ENCODE measurements around the gene NEU3.
"Not testable (repeated sequence)": the region's sequence is repeated elsewhere in the genome, so short reads cannot be mapped to it uniquely, and the experiment has no call there.

NEU3 gene

GRCh38 chr11:75031224-75031753 is 42.6 kb downstream of the NEU3 start:
- DNase-seq, result no peak

DNA sequence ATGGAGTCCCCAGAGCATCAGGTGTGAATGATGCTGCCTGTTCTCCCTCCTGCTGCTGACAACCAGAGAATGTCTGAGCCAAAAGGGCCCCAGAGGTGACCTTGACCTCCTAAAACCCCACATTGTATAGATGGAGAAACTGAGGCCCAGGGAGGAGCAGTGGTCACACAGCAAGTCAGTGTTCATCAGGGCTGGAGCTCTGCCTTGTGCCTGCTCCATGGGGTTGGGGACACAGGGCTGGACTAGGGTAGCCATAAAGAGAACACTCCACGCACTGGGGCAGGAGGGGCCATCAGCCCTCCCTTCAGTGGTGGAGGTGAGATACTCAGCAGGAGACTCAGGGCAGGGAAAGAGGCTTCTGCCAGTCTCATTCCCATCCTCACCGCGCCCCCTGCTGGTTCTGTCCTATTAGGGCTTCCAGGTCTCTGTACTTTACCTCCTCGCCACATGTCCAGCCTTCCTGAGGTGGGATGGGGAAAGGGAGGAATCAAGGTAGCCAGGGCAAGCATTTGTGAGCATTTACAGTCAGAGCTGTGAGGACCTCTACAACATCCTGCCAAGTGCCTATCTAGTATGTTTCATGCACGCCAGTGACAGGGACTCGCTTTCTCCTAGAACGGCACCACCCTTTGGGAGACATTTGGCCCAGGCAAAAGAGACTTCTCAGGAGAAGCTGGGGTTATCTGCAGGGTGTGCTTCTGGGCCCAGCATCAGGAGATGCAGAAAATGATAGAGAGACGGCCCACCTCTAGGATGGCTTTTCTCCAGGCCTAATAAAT is 43.2 kb downstream of the NEU3 start:
- peak; percentile 2 for DNase-seq

DNA sequence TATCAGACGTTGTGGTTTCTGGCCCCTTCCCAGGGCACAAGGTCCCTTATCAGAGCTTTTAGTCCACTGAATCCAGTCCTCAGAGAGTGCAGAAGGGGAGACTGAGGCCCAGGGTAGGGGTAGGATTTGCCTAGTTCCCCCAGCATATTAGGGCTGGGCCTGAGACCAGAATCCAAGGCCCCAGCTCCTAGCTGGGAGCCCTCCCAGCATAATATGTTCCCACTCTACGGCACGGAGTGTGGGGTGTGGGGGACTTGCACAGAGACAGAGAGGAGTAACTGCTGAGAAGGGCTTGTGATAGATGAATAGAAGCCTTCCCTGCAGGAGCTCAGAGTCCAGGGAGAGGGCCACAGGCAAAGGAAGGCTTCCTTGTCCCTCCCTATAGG is 43.8 kb downstream of the NEU3 start:
- no peak for DNase-seq

DNA sequence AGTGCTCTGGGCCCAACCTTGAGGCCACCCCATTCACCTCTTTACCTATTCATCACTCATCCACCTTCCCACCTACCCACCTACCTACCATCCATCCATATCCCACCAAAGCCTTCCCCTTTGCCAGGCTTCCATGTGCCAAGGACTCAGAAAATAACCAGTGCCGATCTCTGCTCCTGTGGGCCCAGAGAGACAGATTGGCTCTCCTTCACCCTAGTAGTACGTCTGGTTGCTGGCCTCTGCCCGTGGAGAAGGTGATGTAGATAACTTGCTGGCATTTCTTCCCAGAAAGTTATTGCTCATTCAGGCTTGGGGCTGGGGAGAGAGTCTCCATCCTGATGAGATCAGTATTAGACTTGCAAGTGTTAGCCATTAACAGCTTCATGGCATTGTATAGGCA is 45.2 kb downstream of the NEU3 start:
- DNase-seq, result no peak

DNA sequence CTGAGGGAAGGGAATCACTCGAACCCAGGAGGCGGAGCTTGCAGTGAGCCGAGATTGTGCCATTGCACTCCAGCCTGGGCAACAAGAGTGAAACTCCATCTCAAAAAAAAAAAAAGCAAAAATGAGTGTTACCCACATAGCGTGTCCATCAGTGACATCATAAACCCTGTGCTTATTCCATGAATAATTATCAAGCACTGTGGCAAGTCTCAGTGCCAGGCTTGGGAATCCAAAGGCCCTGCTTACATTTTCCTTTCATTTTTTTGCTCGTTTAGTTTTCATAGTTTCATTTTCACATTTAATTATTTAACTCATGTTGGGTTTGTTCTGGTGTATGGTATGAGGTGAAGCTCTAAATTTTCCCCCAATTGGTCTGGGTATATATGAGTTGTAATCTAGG is 46.5 kb downstream of the NEU3 start:
- DNase-seq, result no peak

GRCh38 chr11:75035911-75036565 is 47.3 kb downstream of the NEU3 start:
- DNase-seq, result peak; percentile 44

GRCh38 chr11:75040167-75040770 is 51.5 kb downstream of the NEU3 start:
- DNase-seq, result no peak

- DNase-seq, result no peak
Observed at GRCh38 chr11:75041263-75041662, 52.5 kb downstream of the NEU3 start.

DNA sequence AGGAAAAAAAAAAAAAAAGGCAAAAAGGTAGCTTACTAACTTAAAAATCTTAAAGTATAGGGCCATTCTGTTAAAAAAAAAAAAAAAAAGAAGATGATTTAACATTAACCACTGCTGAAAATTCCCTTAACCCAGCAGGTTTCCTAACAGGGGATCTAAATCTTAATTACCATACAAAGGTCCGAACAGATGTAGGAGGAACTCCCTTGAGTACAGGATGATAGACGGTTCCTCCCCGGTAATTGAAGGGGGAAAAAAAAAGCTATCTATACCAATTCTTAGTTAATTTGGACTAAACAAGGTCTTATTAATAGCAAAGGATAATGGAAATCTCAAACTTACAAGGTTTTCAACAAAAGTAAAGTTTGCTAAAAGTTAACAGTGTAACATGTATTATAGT is 53.1 kb downstream of the NEU3 start:
- peak; percentile 22 for DNase-seq

- DNase-seq, result not testable (repeated sequence)
Observed at GRCh38 chr11:75044381-75045170, 55.8 kb downstream of the NEU3 start.

DNA sequence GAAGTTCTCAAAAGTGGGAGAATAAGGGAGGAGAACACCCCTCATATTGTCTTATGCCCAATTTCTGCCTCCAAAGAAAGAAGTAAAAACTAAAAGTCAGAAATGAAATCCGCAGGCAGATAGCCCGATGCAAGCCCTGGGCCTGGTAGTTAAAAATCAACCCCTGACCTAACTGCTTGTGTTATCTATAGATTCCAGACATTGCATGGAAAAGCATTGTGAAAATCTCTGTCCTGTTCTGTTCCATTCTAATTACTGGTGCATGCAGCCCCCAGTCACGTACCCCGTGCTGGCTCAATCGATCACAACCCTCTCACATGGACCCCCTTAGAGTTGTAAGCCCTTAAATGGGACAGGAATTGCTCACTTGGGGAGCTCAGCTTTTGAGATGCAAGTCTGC is 57.9 kb downstream of the NEU3 start:
- not testable (repeated sequence) for DNase-seq

DNA sequence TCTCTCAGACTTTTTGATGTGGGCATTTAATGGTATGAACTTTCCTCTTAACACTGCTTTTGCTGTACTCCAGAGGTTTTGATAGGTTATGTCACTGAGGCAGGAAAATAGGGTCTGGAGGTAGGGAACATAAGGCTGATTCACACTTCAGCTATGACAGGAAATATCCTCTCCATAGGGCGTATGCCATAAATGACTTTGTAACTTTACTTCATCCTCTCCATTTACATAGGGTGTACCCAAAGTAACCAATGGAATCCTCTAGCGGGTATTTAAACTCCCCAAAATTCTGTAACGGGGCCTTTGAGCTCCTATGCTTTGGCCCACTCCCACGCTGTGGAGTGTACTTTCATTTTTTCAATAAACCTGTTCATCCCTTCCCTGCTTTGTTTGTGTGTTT is 58.5 kb downstream of the NEU3 start:
- no peak for DNase-seq

GRCh38 chr11:75049501-75050266 is 61.0 kb downstream of the NEU3 start:
- not testable (repeated sequence) for DNase-seq

- DNase-seq, result no peak
Observed at GRCh38 chr11:75050516-75050915, 61.8 kb downstream of the NEU3 start.

- no peak for DNase-seq
Observed at GRCh38 chr11:75051043-75051442, 62.3 kb downstream of the NEU3 start.

DNA sequence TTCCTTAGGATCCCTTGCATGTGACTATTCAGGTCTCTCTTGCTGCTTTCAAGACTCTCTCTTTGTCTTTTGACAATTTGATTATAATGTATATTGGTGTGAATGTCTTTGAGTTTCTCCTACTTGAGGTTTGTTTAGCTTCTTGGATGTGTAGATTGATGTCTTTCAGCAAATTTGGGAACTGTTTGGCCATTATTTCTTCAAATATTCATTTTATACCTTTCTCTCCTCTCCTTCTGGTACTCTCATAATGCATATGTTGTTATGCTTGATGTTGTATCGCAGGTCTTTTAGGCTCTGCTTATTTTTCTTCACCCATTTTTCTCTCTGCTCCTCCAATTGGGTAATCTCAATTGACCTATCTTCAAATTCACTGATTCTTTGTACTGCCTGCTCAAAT is 63.7 kb downstream of the NEU3 start:
- DNase-seq, result no peak

- DNase-seq, result no peak
Observed at GRCh38 chr11:75055511-75055910, 66.8 kb downstream of the NEU3 start.

- DNase-seq, result no peak
Observed at GRCh38 chr11:75056814-75057213, 68.1 kb downstream of the NEU3 start.

GRCh38 chr11:75059299-75059698 is 70.6 kb downstream of the NEU3 start:
- no peak for DNase-seq

DNA sequence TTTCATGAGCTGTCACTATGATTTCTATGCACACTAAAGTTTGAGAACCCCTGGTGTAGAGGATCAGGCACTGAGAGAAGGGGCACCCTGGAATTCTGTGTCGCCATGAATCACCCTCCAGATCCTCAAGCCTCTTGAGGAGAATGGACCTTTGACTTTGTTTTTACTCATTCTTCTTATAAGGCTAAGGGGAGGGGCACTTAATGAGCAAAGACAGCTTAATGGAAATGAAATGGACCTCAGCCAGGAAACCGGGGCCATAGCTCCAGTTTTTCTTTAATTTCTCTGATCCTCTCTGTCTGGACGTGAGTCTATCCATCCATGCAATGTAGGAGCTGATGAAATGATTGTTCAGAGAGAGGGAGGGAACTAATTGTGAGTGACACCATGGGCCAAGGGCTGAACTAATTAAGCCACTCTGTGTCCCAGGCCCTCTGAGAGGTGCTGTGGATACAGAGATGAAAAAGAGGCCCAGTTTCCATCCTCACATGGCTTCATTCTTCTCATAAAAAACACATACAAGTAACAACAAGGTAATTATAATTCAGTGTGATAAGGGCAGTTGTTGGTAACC is 75.1 kb downstream of the NEU3 start:
- no peak for DNase-seq

GRCh38 chr11:75066061-75066460 is 77.3 kb downstream of the NEU3 start:
- no peak for DNase-seq

Data from NCI-H2171 treated with DMSO at 0.1 percent for 48 hours (cell line).